Fibroblast of lung (primary cell): ENCODE data around the gene VRK1. TPM values are rescaled to one million over a fixed set of nuclear protein-coding genes. Genes with fewer than 3 reads are reported as not detected.

Source experiments
- DNase-seq, 2 donors: peaks; one replicate each; pipeline versions ENCODE4 v3.0.0 to v3.0.0-alpha.2; 2010; ENCODE audit warnings: low read depth in 2 of 2
- H2AFZ ChIP-seq: 2 replicates; pipeline ENCODE4 v1.5.1; 2012; ENCODE audit warnings: low read length, control low read depth, inconsistent platforms
- H3K27ac ChIP-seq: 2 replicates; pipeline ENCODE4 v1.5.1; 2011; ENCODE audit warnings: low read length, control low read depth; ENCODE audit not compliant: insufficient read depth
- H3K27me3 ChIP-seq: 2 replicates; pipeline ENCODE4 v1.5.1; 2011; ENCODE audit warnings: mild to moderate bottlenecking, low read length; ENCODE audit not compliant: control insufficient read depth, insufficient read depth
- H3K36me3 ChIP-seq: 2 replicates; pipeline ENCODE4 v1.5.1; 2011; ENCODE audit warnings: low read length; ENCODE audit not compliant: control insufficient read depth, insufficient read depth
- H3K4me1 ChIP-seq: 2 replicates; pipeline ENCODE4 v1.5.1; 2011; ENCODE audit warnings: low read length; ENCODE audit not compliant: control insufficient read depth, insufficient read depth; ENCODE audit errors: extremely low read depth
- H3K4me2 ChIP-seq: 2 replicates; pipeline ENCODE4 v1.5.1; 2011; ENCODE audit warnings: low read length, control low read depth; ENCODE audit not compliant: insufficient read depth; ENCODE audit errors: extremely low read depth
- H3K4me3 ChIP-seq, 4 experiments: fragments of 200-600 bp in 1 of 4; sonication (generic) in 1 of 4; replicated peaks in 1 of 4; 2 replicates each; pipeline ENCODE4 v1.5.1; 2011 to 2016; ENCODE audit warnings: low read length in 4 of 4, low read depth in 3 of 4, mild to moderate bottlenecking in 3 of 4, control low read depth in 2 of 4, inconsistent platforms in 1 of 4, mixed read lengths in 1 of 4; ENCODE audit not compliant: insufficient read depth in 1 of 4; ENCODE audit errors: control extremely low read depth in 1 of 4
- H3K79me2 ChIP-seq: 2 replicates; pipeline ENCODE4 v1.5.1; 2012; ENCODE audit warnings: mild to moderate bottlenecking, low read length, inconsistent platforms; ENCODE audit not compliant: control insufficient read depth, insufficient read depth
- H3K9ac ChIP-seq: 2 replicates; pipeline ENCODE4 v1.5.1; 2011; ENCODE audit warnings: mild to moderate bottlenecking, low read length, control low read depth; ENCODE audit not compliant: insufficient read depth
- H3K9me3 ChIP-seq: 2 replicates; pipeline ENCODE4 v1.5.1; 2012; ENCODE audit warnings: low read depth, low read length; ENCODE audit not compliant: control insufficient read depth, insufficient read depth
- H4K20me1 ChIP-seq: 2 replicates; pipeline ENCODE4 v1.5.1; 2011; ENCODE audit warnings: low read length; ENCODE audit not compliant: control insufficient read depth, insufficient read depth; ENCODE audit errors: extremely low read depth
- CTCF ChIP-seq, 2 donors: IDR thresholded peaks in 1 of 2; conservative IDR thresholded peaks in 1 of 2; 1 replicate in 1 of 2; 2 replicates in 1 of 2; pipeline ENCODE4 v1.5.1; 2011 to 2012; ENCODE audit warnings: low read length in 2 of 2, control low read depth in 1 of 2, inconsistent platforms in 1 of 2, low read depth in 1 of 2, mild to moderate bottlenecking in 1 of 2
- EZH2 ChIP-seq: IDR thresholded peaks from 2 replicates; pipeline ENCODE4 v1.5.1; 2012; ENCODE audit warnings: low read length, control low read depth, mild to moderate bottlenecking; ENCODE audit errors: missing control alignments
- polyA plus RNA-seq, 2 donors: library from polyadenylated mRNA; depleted of rRNA in 1 of 2; stranded (reverse) in 1 of 2; unstranded in 1 of 2; fragments of >200 nt; gene quantifications; 2 replicates each; pipeline ENCODE4 v1.2.1, GENCODE V29; 2011 to 2012; ENCODE audit warnings: missing spikeins in 1 of 2
- total RNA-seq: library from RNA; depleted of rRNA; stranded (reverse); fragments of >200 nt; gene quantifications from 2 replicates; pipeline ENCODE4 v1.2.1, GENCODE V29; 2014

The VRK1 gene
- total and polyA plus RNA-seq, 2 donors (not counting 1 experiment from before 2014, with no cell fraction given) = 11.5 to 24.9 TPM

- Histone ChIP-seq H3K4me2 (no peak overlapping the region), H3K36me3 (no peaks in the 10 kb centered on the region), H3K4me3 (no peak overlapping the region), H3K27me3 (no peaks in the 10 kb centered on the region), H4K20me1 (no peaks in the 10 kb centered on the region), H3K79me2 (no peaks in the 10 kb centered on the region), H3K4me1 (no peaks in the 10 kb centered on the region), H2AFZ (no peak overlapping the region), H3K9ac (no peak overlapping the region), H3K9me3 (no peaks in the 10 kb centered on the region), H3K27ac (no peak overlapping the region)
- TF ChIP-seq EZH2 = no peak
- TF ChIP-seq CTCF (conservative IDR thresholded peaks at IDR 0.05 in 1 of 2, IDR thresholded peaks at IDR 0.05 in 1 of 2; ENCODE audit: low read depth in 1 of 2, low read length in 2 of 2) = no peak
- DNase-seq = peak in 1 of 2 donors; percentile 20
Measured at GRCh38 chr14:96905825-96906224, 108.6 kb downstream of the VRK1 start.

- Histone ChIP-seq H3K4me3 (no peak overlapping the region), H3K79me2 (no peaks in the 10 kb centered on the region), H3K36me3 (no peaks in the 10 kb centered on the region), H3K27me3 (no peaks in the 10 kb centered on the region), H3K9me3 (no peaks in the 10 kb centered on the region), H3K4me1 (no peaks in the 10 kb centered on the region), H3K9ac (no peak overlapping the region), H3K27ac (no peak overlapping the region), H3K4me2 (no peak overlapping the region), H4K20me1 (no peaks in the 10 kb centered on the region), H2AFZ (no peak overlapping the region)
- no peak for DNase-seq
- no peak for TF ChIP-seq EZH2
- TF ChIP-seq CTCF (conservative IDR thresholded peaks at IDR 0.05 in 1 of 2, IDR thresholded peaks at IDR 0.05 in 1 of 2; ENCODE audit: low read depth in 1 of 2, low read length in 2 of 2) = no peak
Measured at GRCh38 chr14:96906434-96906833, 109.3 kb downstream of the VRK1 start.

GRCh38 chr14:96909841-96910364 lies 112.7 kb downstream of the VRK1 start:
- TF ChIP-seq CTCF (conservative IDR thresholded peaks at IDR 0.05 in 1 of 2, IDR thresholded peaks at IDR 0.05 in 1 of 2; ENCODE audit: low read depth in 1 of 2, low read length in 2 of 2) (no peak), EZH2 (no peak)
- H3K4me3 ChIP-seq = no peak overlapping the region
- no peaks in the 10 kb centered on the region for H3K79me2 ChIP-seq
- H3K9ac ChIP-seq = no peak overlapping the region
- H3K27me3 ChIP-seq = no peaks in the 10 kb centered on the region
- no peaks in the 10 kb centered on the region for H4K20me1 ChIP-seq
- no peak overlapping the region for H2AFZ ChIP-seq
- no peaks in the 10 kb centered on the region for H3K4me1 ChIP-seq
- no peak for DNase-seq
- H3K27ac ChIP-seq = no peak overlapping the region
- no peak overlapping the region for H3K4me2 ChIP-seq
- no peaks in the 10 kb centered on the region for H3K9me3 ChIP-seq
- no peaks in the 10 kb centered on the region for H3K36me3 ChIP-seq
